ENCODE results near the gene FAM111A.

The FAM111A gene

DNA sequence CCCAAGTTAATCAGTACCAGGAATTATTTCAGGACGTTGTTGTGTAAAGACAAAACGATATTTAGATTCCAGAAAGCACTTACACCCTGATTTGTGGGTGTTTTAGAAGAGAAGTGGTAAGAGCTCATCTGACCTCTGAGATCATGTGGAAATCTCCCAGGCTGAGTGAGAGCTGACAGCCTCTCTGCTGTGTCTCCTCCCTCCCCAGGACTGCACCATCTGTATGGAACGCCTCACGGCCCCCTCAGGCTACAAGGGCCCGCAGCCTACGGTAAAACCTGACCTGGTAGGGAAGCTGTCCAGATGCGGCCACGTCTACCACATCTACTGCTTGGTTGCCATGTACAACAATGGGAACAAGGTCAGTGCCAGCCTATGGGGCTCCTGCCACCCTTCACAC is 49.2 kb downstream of the FAM111A start:
- Histone ChIP-seq H3K36me3 (ENCODE audit: control insufficient read depth in 1 of 2, insufficient read depth in 2 of 2, low read length in 2 of 2) (peaks cover 28 to 32% of the 10 kb centered on the region in 2 donors), H3K27ac (ENCODE audit: low read length) (no peak overlapping the region), H3K9me3 (ENCODE audit: control insufficient read depth in 1 of 2, low read length in 2 of 2) (no peaks in the 10 kb centered on the region), H3K4me1 (ENCODE audit: control insufficient read depth in 1 of 2, insufficient read depth in 2 of 2, low read length in 2 of 2) (peaks cover 19 to 21% of the 10 kb centered on the region in 2 donors), H3K27me3 (ENCODE audit: low read depth, low read length) (no peaks in the 10 kb centered on the region), H3K4me3 (ENCODE audit: low read depth in 1 of 2, low read length in 2 of 2) (no peak overlapping the region)

DNA sequence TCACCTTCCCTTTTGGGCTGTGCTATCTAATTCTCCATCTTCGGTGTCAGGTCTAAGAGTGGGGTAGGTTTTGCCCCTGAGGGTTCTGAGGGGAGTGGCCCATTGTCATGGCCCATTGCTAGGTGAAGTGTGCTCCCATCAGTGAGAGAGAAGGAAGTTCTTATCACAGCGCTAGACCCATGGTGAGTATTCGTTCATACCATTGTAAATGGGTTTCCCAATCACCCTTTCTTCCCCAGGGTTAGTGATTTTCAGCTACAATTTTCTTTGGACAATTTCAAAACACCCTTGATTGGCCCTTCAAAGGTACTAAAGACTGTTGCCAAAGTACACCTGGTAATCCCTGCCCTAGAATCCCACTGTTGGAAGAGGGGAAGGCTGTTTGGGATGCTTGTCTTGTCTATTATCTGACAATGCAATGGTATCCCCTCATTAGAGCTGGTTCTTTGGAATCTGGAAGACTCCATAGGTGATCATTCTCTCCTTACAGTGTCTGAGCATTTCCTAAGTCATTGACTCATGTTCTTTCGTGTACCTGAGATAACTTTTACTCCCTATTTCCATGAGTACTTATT is 49.9 kb downstream of the FAM111A start:
- Histone ChIP-seq H3K36me3 (ENCODE audit: control insufficient read depth in 1 of 2, insufficient read depth in 2 of 2, low read length in 2 of 2) (peaks cover 28 to 32% of the 10 kb centered on the region in 2 donors), H3K4me1 (ENCODE audit: control insufficient read depth in 1 of 2, insufficient read depth in 2 of 2, low read length in 2 of 2) (peaks cover 12 to 17% of the 10 kb centered on the region in 2 donors), H3K9me3 (ENCODE audit: control insufficient read depth in 1 of 2, low read length in 2 of 2) (no peaks in the 10 kb centered on the region), H3K27me3 (ENCODE audit: low read depth, low read length) (no peaks in the 10 kb centered on the region), H3K27ac (ENCODE audit: low read length) (no peak overlapping the region), H3K4me3 (ENCODE audit: low read depth in 1 of 2, low read length in 2 of 2) (no peak overlapping the region)

GRCh38 chr11:59193587-59194130 is 51.0 kb downstream of the FAM111A start:
- no peak overlapping the region for H3K4me3 ChIP-seq (ENCODE audit: low read depth in 1 of 2, low read length in 2 of 2)
- no peak overlapping the region for H3K27ac ChIP-seq (ENCODE audit: low read length)
- H3K4me1 ChIP-seq (ENCODE audit: control insufficient read depth in 1 of 2, insufficient read depth in 2 of 2, low read length in 2 of 2) = peaks cover 11 to 14% of the 10 kb centered on the region in 2 donors
- H3K9me3 ChIP-seq (ENCODE audit: control insufficient read depth in 1 of 2, low read length in 2 of 2) = no peaks in the 10 kb centered on the region
- H3K27me3 ChIP-seq (ENCODE audit: low read depth, low read length) = no peaks in the 10 kb centered on the region
- H3K36me3 ChIP-seq (ENCODE audit: control insufficient read depth in 1 of 2, insufficient read depth in 2 of 2, low read length in 2 of 2) = peaks cover 28 to 32% of the 10 kb centered on the region in 2 donors

GRCh38 chr11:59195586-59195985 is 52.9 kb downstream of the FAM111A start:
- no peaks in the 10 kb centered on the region for H3K27me3 ChIP-seq (ENCODE audit: low read depth, low read length)
- no peaks in the 10 kb centered on the region for H3K9me3 ChIP-seq (ENCODE audit: control insufficient read depth in 1 of 2, low read length in 2 of 2)
- peaks cover 0 to 6% of the 10 kb centered on the region in 2 donors for H3K4me1 ChIP-seq (ENCODE audit: control insufficient read depth in 1 of 2, insufficient read depth in 2 of 2, low read length in 2 of 2)
- peaks cover 28 to 32% of the 10 kb centered on the region in 2 donors for H3K36me3 ChIP-seq (ENCODE audit: control insufficient read depth in 1 of 2, insufficient read depth in 2 of 2, low read length in 2 of 2)
- no peak overlapping the region for H3K27ac ChIP-seq (ENCODE audit: low read length)
- no peak overlapping the region for H3K4me3 ChIP-seq (ENCODE audit: low read depth in 1 of 2, low read length in 2 of 2)

- no peak overlapping the region for H3K4me3 ChIP-seq (ENCODE audit: low read depth in 1 of 2, low read length in 2 of 2)
- no peaks in the 10 kb centered on the region for H3K9me3 ChIP-seq (ENCODE audit: control insufficient read depth in 1 of 2, low read length in 2 of 2)
- no peak overlapping the region for H3K27ac ChIP-seq (ENCODE audit: low read length)
- peaks cover 26 to 28% of the 10 kb centered on the region in 2 donors for H3K36me3 ChIP-seq (ENCODE audit: control insufficient read depth in 1 of 2, insufficient read depth in 2 of 2, low read length in 2 of 2)
- peaks cover 0 to 6% of the 10 kb centered on the region in 2 donors for H3K4me1 ChIP-seq (ENCODE audit: control insufficient read depth in 1 of 2, insufficient read depth in 2 of 2, low read length in 2 of 2)
- H3K27me3 ChIP-seq (ENCODE audit: low read depth, low read length) = no peaks in the 10 kb centered on the region
Measured at GRCh38 chr11:59196777-59197176, 54.1 kb downstream of the FAM111A start.

DNA sequence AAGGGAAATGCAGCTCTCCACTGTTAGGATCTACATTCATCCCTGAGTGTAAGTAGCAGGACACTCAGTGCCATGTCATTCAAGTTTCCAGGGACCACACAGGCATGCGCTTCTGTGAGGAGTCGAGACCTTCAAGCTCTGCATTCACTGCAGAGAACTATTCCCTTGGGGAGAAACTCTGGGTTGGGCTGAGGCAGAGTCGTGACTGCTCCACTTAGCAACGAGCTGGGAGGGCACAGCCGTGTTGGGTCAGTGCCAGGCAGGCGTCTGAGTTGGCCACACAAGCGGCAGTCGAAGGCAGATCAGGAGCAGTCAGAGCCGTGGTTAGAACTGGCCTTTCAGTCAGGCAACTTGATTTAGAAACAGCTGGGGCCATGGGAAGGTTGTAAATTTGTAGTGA is 55.3 kb downstream of the FAM111A start:
- Histone ChIP-seq H3K27me3 (ENCODE audit: low read depth, low read length) (no peaks in the 10 kb centered on the region), H3K4me3 (ENCODE audit: low read depth in 1 of 2, low read length in 2 of 2) (no peak overlapping the region), H3K27ac (ENCODE audit: low read length) (no peak overlapping the region), H3K36me3 (ENCODE audit: control insufficient read depth in 1 of 2, insufficient read depth in 2 of 2, low read length in 2 of 2) (peaks cover 14 to 22% of the 10 kb centered on the region in 2 donors), H3K4me1 (ENCODE audit: control insufficient read depth in 1 of 2, insufficient read depth in 2 of 2, low read length in 2 of 2) (peaks cover 0 to 6% of the 10 kb centered on the region in 2 donors), H3K9me3 (ENCODE audit: control insufficient read depth in 1 of 2, low read length in 2 of 2) (no peaks in the 10 kb centered on the region)

DNA sequence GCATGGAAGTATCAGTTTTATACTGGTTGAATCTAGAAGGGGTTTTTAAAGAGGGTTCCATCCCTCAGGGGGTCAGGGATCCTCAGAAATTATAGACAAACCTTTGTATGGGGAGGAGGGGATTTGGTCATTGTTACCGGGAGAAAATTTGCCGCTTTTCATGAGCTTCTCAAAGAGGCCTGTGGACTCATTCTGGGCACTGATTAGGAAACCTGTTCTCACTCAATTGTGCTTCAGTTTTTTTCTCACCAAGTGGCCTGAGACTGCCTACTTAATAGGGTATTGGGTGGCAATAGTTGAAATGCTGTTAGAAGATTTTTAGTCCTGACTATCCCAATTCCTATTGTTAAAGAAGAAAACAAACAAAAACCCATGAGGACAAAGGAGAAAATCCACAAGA is 56.1 kb downstream of the FAM111A start:
- Histone ChIP-seq H3K27me3 (ENCODE audit: low read depth, low read length) (no peaks in the 10 kb centered on the region), H3K27ac (ENCODE audit: low read length) (no peak overlapping the region), H3K4me1 (ENCODE audit: control insufficient read depth in 1 of 2, insufficient read depth in 2 of 2, low read length in 2 of 2) (peaks cover 0 to 6% of the 10 kb centered on the region in 2 donors), H3K36me3 (ENCODE audit: control insufficient read depth in 1 of 2, insufficient read depth in 2 of 2, low read length in 2 of 2) (peaks cover 14 to 22% of the 10 kb centered on the region in 2 donors), H3K4me3 (ENCODE audit: low read depth in 1 of 2, low read length in 2 of 2) (no peak overlapping the region), H3K9me3 (ENCODE audit: control insufficient read depth in 1 of 2, low read length in 2 of 2) (no peaks in the 10 kb centered on the region)

- H3K36me3 ChIP-seq (ENCODE audit: control insufficient read depth in 1 of 2, insufficient read depth in 2 of 2, low read length in 2 of 2) = peaks cover 17% of the 10 kb centered on the region in 2 donors
- peaks cover 0 to 6% of the 10 kb centered on the region in 2 donors for H3K4me1 ChIP-seq (ENCODE audit: control insufficient read depth in 1 of 2, insufficient read depth in 2 of 2, low read length in 2 of 2)
- H3K27ac ChIP-seq (ENCODE audit: low read length) = no peak overlapping the region
- H3K27me3 ChIP-seq (ENCODE audit: low read depth, low read length) = no peaks in the 10 kb centered on the region
- no peak overlapping the region for H3K4me3 ChIP-seq (ENCODE audit: low read depth in 1 of 2, low read length in 2 of 2)
- H3K9me3 ChIP-seq (ENCODE audit: control insufficient read depth in 1 of 2, low read length in 2 of 2) = no peaks in the 10 kb centered on the region
Measured at GRCh38 chr11:59199546-59200422, 57.1 kb downstream of the FAM111A start.

GRCh38 chr11:59200423-59200746 is 57.7 kb downstream of the FAM111A start:
- Histone ChIP-seq H3K36me3 (ENCODE audit: control insufficient read depth in 1 of 2, insufficient read depth in 2 of 2, low read length in 2 of 2) (peaks cover 16 to 21% of the 10 kb centered on the region in 2 donors), H3K27me3 (ENCODE audit: low read depth, low read length) (no peaks in the 10 kb centered on the region), H3K27ac (ENCODE audit: low read length) (no peak overlapping the region), H3K4me1 (ENCODE audit: control insufficient read depth in 1 of 2, insufficient read depth in 2 of 2, low read length in 2 of 2) (peaks cover 0 to 6% of the 10 kb centered on the region in 2 donors), H3K4me3 (ENCODE audit: low read depth in 1 of 2, low read length in 2 of 2) (no peak overlapping the region), H3K9me3 (ENCODE audit: control insufficient read depth in 1 of 2, low read length in 2 of 2) (no peaks in the 10 kb centered on the region)

DNA sequence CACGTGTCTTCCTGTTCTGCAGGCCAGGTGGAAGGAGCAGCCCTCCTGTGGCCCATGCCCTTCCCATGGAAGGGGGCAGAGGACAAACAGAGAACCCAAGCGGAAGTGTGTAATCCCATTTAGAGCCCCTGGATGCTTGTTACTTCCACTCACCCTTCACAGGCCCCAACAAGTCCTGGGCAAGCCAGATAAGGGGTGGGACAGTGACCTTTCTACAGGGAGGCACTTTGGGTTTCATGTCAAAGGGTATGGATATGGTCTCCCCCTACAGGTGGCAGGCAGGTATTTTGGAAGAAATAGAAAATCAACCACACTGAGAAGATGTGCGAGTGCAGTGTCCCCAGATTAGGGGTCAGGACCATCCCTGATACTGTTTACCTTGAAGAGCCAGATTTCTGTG is 58.7 kb downstream of the FAM111A start:
- Histone ChIP-seq H3K27me3 (ENCODE audit: low read depth, low read length) (no peaks in the 10 kb centered on the region), H3K27ac (ENCODE audit: low read length) (no peak overlapping the region), H3K36me3 (ENCODE audit: control insufficient read depth in 1 of 2, insufficient read depth in 2 of 2, low read length in 2 of 2) (peaks cover 18 to 25% of the 10 kb centered on the region in 2 donors), H3K4me3 (ENCODE audit: low read depth in 1 of 2, low read length in 2 of 2) (no peak overlapping the region), H3K4me1 (ENCODE audit: control insufficient read depth in 1 of 2, insufficient read depth in 2 of 2, low read length in 2 of 2) (peaks cover 0 to 6% of the 10 kb centered on the region in 2 donors), H3K9me3 (ENCODE audit: control insufficient read depth in 1 of 2, low read length in 2 of 2) (no peaks in the 10 kb centered on the region)
